SU-DHL-6 (cell line): ENCODE results near the gene S1PR2.

Experiments used
- CTCF ChIP-seq: fragments of 200-600 bp; sonication (generic); IDR thresholded peaks from one replicate; pipeline ENCODE4 v1.5.1; 2017; ENCODE audit warnings: antibody characterized with exemption, mild to moderate bottlenecking, low read length, moderate library complexity; ENCODE audit not compliant: insufficient read depth, poor library complexity, severe bottlenecking
- EZH2phosphoT487 ChIP-seq: fragments of 200-600 bp; sonication (generic), shearing (Covaris generic); conservative IDR thresholded peaks from 2 replicates; pipeline ENCODE4 v1.6.1; 2018; ENCODE audit warnings: mild to moderate bottlenecking, antibody characterized with exemption, low read length, moderate library complexity, mixed read lengths

GRCh38 chr19:10254244-10254643 lies 23.1 kb upstream of the S1PR2 start:
- TF ChIP-seq CTCF (no peak), EZH2phosphoT487 (no peak)
